ENCODE data around the gene CFAP73.

DNA sequence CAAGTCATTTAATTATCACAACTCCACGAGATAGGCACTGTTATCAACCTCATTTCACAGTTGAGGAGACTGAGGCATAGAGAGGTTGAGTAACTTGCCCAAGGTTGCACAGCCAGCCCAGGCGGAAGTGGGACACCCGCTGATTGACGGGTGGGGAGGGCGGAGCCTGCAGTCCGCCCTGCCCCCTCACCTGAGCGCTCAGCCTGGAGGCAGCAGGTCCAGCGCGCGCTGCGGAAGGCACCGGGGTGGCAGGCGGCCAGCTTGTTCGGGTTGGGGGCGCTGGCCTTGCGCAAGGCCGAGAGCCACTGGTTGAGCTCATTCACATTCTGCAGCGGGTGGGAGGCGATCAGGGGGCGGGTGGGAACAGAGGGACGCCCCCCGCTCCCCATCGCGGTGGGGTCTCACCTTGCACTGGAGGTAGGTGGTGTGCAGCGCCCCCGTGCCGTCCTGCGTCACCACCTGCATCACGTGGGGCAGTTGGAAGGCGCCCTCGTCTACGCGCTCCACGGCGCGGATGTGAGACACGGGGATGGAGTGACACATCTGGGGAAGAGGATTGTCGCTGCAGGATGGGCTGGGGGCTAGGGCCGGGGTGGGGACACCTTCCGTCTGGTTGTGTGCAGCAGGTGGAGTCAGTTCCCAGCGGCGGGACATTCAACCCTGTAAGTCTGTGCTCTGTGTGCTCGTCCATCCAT, 45.6 kb upstream of the CFAP73 start:
- TF ChIP-seq POLR2AphosphoS5 (IDR thresholded peaks at IDR 0.05): no peak
- no peak for TF ChIP-seq POLR2A (IDR thresholded peaks at IDR 0.05)
